ENCODE results near the gene DENND10.

DNA sequence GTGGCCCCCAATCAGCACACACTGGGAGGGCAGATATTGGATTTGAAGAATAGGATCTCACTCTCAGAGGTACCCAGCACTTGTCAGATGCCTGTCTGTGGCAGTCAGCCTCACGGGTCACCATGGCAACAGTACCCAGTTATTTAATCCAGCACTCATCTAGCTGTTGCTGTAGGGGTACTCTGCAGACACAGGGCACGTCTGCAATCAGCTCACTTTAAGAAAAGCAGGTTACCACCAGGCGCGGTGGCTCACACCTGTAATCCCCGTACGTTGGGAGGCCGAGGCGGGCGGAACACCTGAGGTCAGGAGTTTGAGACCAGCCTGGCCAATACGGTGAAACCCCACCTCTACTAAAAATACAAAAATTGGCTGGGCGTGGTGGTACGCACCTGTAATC is 49.7 kb downstream of the DENND10 start:
- TF ChIP-seq YY1 (IDR thresholded peaks at IDR 0.05) (no peak), HNF4G (IDR thresholded peaks at IDR 0.05) (no peak), SP1 (IDR thresholded peaks at IDR 0.05) (no peak), TAF1 (conservative IDR thresholded peaks at IDR 0.05) (no peak), RXRA (IDR thresholded peaks at IDR 0.05) (no peak), EGR1 (IDR thresholded peaks at IDR 0.05; ENCODE audit: low read depth in 2 of 2) (no peak), RAD21 (IDR thresholded peaks at IDR 0.05) (no peak), JUND (IDR thresholded peaks at IDR 0.05) (no peak)
- TF ChIP-seq, protein P1, sequence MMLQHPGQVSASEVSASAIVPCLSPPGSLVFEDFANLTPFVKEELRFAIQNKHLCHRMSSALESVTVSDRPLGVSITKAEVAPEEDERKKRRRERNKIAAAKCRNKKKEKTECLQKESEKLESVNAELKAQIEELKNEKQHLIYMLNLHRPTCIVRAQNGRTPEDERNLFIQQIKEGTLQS (IDR thresholded peaks at IDR 0.05): no peak
- TF ChIP-seq, protein P2, sequence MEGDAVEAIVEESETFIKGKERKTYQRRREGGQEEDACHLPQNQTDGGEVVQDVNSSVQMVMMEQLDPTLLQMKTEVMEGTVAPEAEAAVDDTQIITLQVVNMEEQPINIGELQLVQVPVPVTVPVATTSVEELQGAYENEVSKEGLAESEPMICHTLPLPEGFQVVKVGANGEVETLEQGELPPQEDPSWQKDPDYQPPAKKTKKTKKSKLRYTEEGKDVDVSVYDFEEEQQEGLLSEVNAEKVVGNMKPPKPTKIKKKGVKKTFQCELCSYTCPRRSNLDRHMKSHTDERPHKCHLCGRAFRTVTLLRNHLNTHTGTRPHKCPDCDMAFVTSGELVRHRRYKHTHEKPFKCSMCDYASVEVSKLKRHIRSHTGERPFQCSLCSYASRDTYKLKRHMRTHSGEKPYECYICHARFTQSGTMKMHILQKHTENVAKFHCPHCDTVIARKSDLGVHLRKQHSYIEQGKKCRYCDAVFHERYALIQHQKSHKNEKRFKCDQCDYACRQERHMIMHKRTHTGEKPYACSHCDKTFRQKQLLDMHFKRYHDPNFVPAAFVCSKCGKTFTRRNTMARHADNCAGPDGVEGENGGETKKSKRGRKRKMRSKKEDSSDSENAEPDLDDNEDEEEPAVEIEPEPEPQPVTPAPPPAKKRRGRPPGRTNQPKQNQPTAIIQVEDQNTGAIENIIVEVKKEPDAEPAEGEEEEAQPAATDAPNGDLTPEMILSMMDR (IDR thresholded peaks at IDR 0.05; ENCODE audit: low read depth, low read length, missing input control): no peak
- TF ChIP-seq, protein P3, sequence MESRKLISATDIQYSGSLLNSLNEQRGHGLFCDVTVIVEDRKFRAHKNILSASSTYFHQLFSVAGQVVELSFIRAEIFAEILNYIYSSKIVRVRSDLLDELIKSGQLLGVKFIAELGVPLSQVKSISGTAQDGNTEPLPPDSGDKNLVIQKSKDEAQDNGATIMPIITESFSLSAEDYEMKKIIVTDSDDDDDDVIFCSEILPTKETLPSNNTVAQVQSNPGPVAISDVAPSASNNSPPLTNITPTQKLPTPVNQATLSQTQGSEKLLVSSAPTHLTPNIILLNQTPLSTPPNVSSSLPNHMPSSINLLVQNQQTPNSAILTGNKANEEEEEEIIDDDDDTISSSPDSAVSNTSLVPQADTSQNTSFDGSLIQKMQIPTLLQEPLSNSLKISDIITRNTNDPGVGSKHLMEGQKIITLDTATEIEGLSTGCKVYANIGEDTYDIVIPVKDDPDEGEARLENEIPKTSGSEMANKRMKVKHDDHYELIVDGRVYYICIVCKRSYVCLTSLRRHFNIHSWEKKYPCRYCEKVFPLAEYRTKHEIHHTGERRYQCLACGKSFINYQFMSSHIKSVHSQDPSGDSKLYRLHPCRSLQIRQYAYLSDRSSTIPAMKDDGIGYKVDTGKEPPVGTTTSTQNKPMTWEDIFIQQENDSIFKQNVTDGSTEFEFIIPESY (IDR thresholded peaks at IDR 0.05): no peak
- TF ChIP-seq, protein P4, sequence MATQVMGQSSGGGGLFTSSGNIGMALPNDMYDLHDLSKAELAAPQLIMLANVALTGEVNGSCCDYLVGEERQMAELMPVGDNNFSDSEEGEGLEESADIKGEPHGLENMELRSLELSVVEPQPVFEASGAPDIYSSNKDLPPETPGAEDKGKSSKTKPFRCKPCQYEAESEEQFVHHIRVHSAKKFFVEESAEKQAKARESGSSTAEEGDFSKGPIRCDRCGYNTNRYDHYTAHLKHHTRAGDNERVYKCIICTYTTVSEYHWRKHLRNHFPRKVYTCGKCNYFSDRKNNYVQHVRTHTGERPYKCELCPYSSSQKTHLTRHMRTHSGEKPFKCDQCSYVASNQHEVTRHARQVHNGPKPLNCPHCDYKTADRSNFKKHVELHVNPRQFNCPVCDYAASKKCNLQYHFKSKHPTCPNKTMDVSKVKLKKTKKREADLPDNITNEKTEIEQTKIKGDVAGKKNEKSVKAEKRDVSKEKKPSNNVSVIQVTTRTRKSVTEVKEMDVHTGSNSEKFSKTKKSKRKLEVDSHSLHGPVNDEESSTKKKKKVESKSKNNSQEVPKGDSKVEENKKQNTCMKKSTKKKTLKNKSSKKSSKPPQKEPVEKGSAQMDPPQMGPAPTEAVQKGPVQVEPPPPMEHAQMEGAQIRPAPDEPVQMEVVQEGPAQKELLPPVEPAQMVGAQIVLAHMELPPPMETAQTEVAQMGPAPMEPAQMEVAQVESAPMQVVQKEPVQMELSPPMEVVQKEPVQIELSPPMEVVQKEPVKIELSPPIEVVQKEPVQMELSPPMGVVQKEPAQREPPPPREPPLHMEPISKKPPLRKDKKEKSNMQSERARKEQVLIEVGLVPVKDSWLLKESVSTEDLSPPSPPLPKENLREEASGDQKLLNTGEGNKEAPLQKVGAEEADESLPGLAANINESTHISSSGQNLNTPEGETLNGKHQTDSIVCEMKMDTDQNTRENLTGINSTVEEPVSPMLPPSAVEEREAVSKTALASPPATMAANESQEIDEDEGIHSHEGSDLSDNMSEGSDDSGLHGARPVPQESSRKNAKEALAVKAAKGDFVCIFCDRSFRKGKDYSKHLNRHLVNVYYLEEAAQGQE (IDR thresholded peaks at IDR 0.05): no peak
- TF ChIP-seq, protein P5, sequence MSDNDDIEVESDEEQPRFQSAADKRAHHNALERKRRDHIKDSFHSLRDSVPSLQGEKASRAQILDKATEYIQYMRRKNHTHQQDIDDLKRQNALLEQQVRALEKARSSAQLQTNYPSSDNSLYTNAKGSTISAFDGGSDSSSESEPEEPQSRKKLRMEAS (IDR thresholded peaks at IDR 0.05): no peak
